CD14-positive monocyte (primary cell): Measurements from ENCODE around the gene NSD2. TPM values are rescaled to one million over a fixed set of nuclear protein-coding genes. Genes with fewer than 3 reads are reported as not detected.
A peak's percentile ranks its signal among the peaks of the same experiment; 100 is the strongest.

Experiments
- DNase-seq, 3 donors: peaks; one replicate each; pipeline ENCODE4 v3.0.0-alpha.2; 2011 to 2022
- H2AFZ ChIP-seq: 2 replicates; pipeline ENCODE4 v1.6.0; 2012; ENCODE audit warnings: mild to moderate bottlenecking, low read depth, low read length, inconsistent platforms; ENCODE audit not compliant: insufficient read depth, poor library complexity, severe bottlenecking
- H3K27ac ChIP-seq, 2 donors: 1 replicate in 1 of 2; 2 replicates in 1 of 2; pipeline ENCODE4 v1.5.1; 2012 to 2013; ENCODE audit warnings: low read length in 2 of 2, control low read depth in 1 of 2, inconsistent platforms in 1 of 2, low read depth in 1 of 2, mild to moderate bottlenecking in 1 of 2
- H3K27me3 ChIP-seq, 2 donors: one replicate each; pipeline versions ENCODE4 v1.6.0 to v1.6.1; 2011 to 2013; ENCODE audit warnings: low read length in 2 of 2; ENCODE audit not compliant: control insufficient read depth in 2 of 2, insufficient read depth in 2 of 2
- H3K36me3 ChIP-seq, 2 donors: replicated peaks in 1 of 2; 1 replicate in 1 of 2; 2 replicates in 1 of 2; pipeline versions ENCODE4 v1.5.1 to v1.6.1; 2012 to 2013; ENCODE audit warnings: low read length in 2 of 2, control low read depth in 1 of 2, inconsistent platforms in 1 of 2, mild to moderate bottlenecking in 1 of 2; ENCODE audit not compliant: insufficient read depth in 2 of 2, control insufficient read depth in 1 of 2
- H3K4me1 ChIP-seq, 2 donors: 1 replicate in 1 of 2; 2 replicates in 1 of 2; pipeline versions ENCODE4 v1.5.1 to v1.6.1; 2012 to 2013; ENCODE audit warnings: low read length in 2 of 2, control low read depth in 1 of 2, inconsistent platforms in 1 of 2, mild to moderate bottlenecking in 1 of 2, moderate library complexity in 1 of 2; ENCODE audit not compliant: insufficient read depth in 2 of 2, control insufficient read depth in 1 of 2
- H3K4me2 ChIP-seq: replicated peaks from 2 replicates; pipeline ENCODE3; 2012; ENCODE audit warnings: low read length, moderate library complexity, mild to moderate bottlenecking; ENCODE audit not compliant: poor library complexity, severe bottlenecking; ENCODE audit errors: extremely low read depth
- H3K4me3 ChIP-seq, 3 experiments: fragments of 200-600 bp in 1 of 3; sonication (generic) in 1 of 3; replicated peaks in 1 of 3; 1 replicate in 2 of 3; 2 replicates in 1 of 3; pipeline ENCODE4 v1.5.1; 2011 to 2013; ENCODE audit warnings: low read length in 3 of 3, mild to moderate bottlenecking in 3 of 3, control low read depth in 2 of 3, low read depth in 2 of 3, inconsistent platforms in 1 of 3, moderate library complexity in 1 of 3
- H3K79me2 ChIP-seq: 2 replicates; pipeline ENCODE4 v1.6.0; 2012; ENCODE audit warnings: mild to moderate bottlenecking, control low read depth, inconsistent platforms, low read length, moderate library complexity; ENCODE audit not compliant: insufficient read depth
- H3K9ac ChIP-seq: 2 replicates; pipeline ENCODE4 v1.6.0; 2017; ENCODE audit warnings: low read length, mild to moderate bottlenecking; ENCODE audit not compliant: insufficient read depth, poor library complexity, severe bottlenecking
- H3K9me3 ChIP-seq, 2 donors: replicated peaks in 1 of 2; 1 replicate in 1 of 2; 2 replicates in 1 of 2; pipeline versions ENCODE4 v1.5.1 to v1.6.1; 2012 to 2013; ENCODE audit warnings: low read length in 2 of 2, control low read depth in 1 of 2; ENCODE audit not compliant: control insufficient read depth in 1 of 2, insufficient read depth in 1 of 2
- H4K20me1 ChIP-seq: 2 replicates; pipeline ENCODE4 v1.6.0; 2012; ENCODE audit warnings: mild to moderate bottlenecking, low read length, control low read depth, moderate library complexity; ENCODE audit not compliant: insufficient read depth
- H3K27ac Mint-ChIP-seq, 7 donors: one replicate each; pipeline ENCODE4 v1.8.0; 2020; ENCODE audit warnings: mild to moderate bottlenecking in 7 of 7, mixed read lengths in 7 of 7, moderate library complexity in 6 of 7, inconsistent platforms in 2 of 7
- H3K27me3 Mint-ChIP-seq, 3 donors: one replicate each; pipeline ENCODE4 v1.8.0; 2021 to 2022; ENCODE audit warnings: low read depth in 3 of 3, mild to moderate bottlenecking in 3 of 3, mixed read lengths in 3 of 3, moderate library complexity in 3 of 3, inconsistent platforms in 1 of 3
- H3K36me3 Mint-ChIP-seq, 2 donors: one replicate each; pipeline ENCODE4 v1.8.0; 2020; ENCODE audit warnings: mixed read lengths in 2 of 2, inconsistent platforms in 1 of 2, mild to moderate bottlenecking in 1 of 2
- H3K4me1 Mint-ChIP-seq: one replicate; pipeline ENCODE4 v1.8.0; 2020; ENCODE audit warnings: mild to moderate bottlenecking, mixed read lengths
- H3K4me3 Mint-ChIP-seq, 2 donors: one replicate each; pipeline ENCODE4 v1.8.0; 2020; ENCODE audit warnings: mild to moderate bottlenecking in 2 of 2, mixed read lengths in 2 of 2, moderate library complexity in 1 of 2
- H3K9me3 Mint-ChIP-seq, 7 donors: one replicate each; pipeline ENCODE4 v1.8.0; 2020 to 2022; ENCODE audit warnings: mixed read lengths in 7 of 7, mild to moderate bottlenecking in 6 of 7, moderate library complexity in 6 of 7, inconsistent platforms in 2 of 7
- CTCF ChIP-seq: fragments of 200-600 bp; IDR thresholded peaks from one replicate; pipeline ENCODE4 v1.8.0; 2022; ENCODE audit warnings: antibody characterized with exemption, mild to moderate bottlenecking
- WGBS: methylation state at CpG from one replicate; pipeline ENCODE4 v1.1.5; 2013; ENCODE audit warnings: missing lambda C conversion rate; ENCODE audit not compliant: insufficient coverage; 5-methylcytosine and 5-hydroxymethylcytosine counted together
- intact Hi-C, 2 donors: fragments of 100-400 bp; cut with micrococcal nuclease; formaldehyde crosslinking; loops; one replicate each; pipeline versions ENCODE4 v1.15.0 to v1.15.1; 2023
- polyA plus RNA-seq, 3 donors: library from polyadenylated mRNA; depleted of rRNA in 1 of 3; unstranded in 2 of 3; stranded (reverse) in 1 of 3; fragments of 300-500 nt in 2 of 3; fragments of >200 nt in 1 of 3; fragmentation: Illumina TruSeq in 2 of 3; gene quantifications; 1 replicate in 2 of 3; 2 replicates in 1 of 3; pipeline ENCODE4 v1.2.3, GENCODE V29; 2012 to 2021

Gene NSD2
- polyA plus RNA-seq, 3 donors, result 1.9 to 8.7 (median 2.3) TPM

GRCh38 chr4:1983846-1984405, 112.7 kb downstream of the NSD2 start:
- no peak overlapping the region for H3K4me3 ChIP-seq
- H4K20me1 ChIP-seq, result no peaks in the 10 kb centered on the region
- Mint-ChIP-seq H3K36me3 (peaks cover 78 to 98% of the 10 kb centered on the region in 2 donors), H3K27me3 (no peaks in the 10 kb centered on the region), H3K9me3 (peaks cover 0 to 3% (median 0%) of the 10 kb centered on the region in 7 donors), H3K4me1 (no peaks in the 10 kb centered on the region), H3K27ac (no peak overlapping the region), H3K4me3 (no peak overlapping the region)
- H3K27me3 ChIP-seq, result no peaks in the 10 kb centered on the region
- peaks cover 96 to 100% of the 10 kb centered on the region in 2 donors for H3K36me3 ChIP-seq
- intact Hi-C loops, result no loop called here
- no peaks in the 10 kb centered on the region for H3K79me2 ChIP-seq
- WGBS, result 97% methylated on average over 20 of the region's 21 CpGs
- H3K4me2 ChIP-seq, result no peak overlapping the region
- no peak for TF ChIP-seq CTCF
- H3K4me1 ChIP-seq, result no peaks in the 10 kb centered on the region
- no peak overlapping the region for H3K9ac ChIP-seq
- DNase-seq, result no peak
- no peak overlapping the region for H2AFZ ChIP-seq
- H3K9me3 ChIP-seq, result no peaks in the 10 kb centered on the region
- H3K27ac ChIP-seq, result no peak overlapping the region

- TF ChIP-seq CTCF, result no peak
- no peak overlapping the region for H2AFZ ChIP-seq
- Mint-ChIP-seq H3K4me3 (no peak overlapping the region), H3K4me1 (no peaks in the 10 kb centered on the region), H3K27me3 (no peaks in the 10 kb centered on the region), H3K36me3 (peaks cover 76 to 98% of the 10 kb centered on the region in 2 donors), H3K9me3 (peaks cover 0 to 3% (median 0%) of the 10 kb centered on the region in 7 donors), H3K27ac (peak overlapping the region in 1 of 7 donors; percentile 8)
- H3K27ac ChIP-seq, result no peak overlapping the region
- no peak for DNase-seq
- H3K4me1 ChIP-seq, result no peaks in the 10 kb centered on the region
- no peaks in the 10 kb centered on the region for H3K79me2 ChIP-seq
- peaks cover 1% of the 10 kb centered on the region for H4K20me1 ChIP-seq
- no peak overlapping the region for H3K9ac ChIP-seq
- WGBS, result 93% methylated on average over 24 of the region's 27 CpGs
- peaks cover 95 to 100% of the 10 kb centered on the region in 2 donors for H3K36me3 ChIP-seq
- intact Hi-C loops, result no loop called here
- H3K4me3 ChIP-seq, result no peak overlapping the region
- no peaks in the 10 kb centered on the region for H3K9me3 ChIP-seq
- H3K4me2 ChIP-seq, result no peak overlapping the region
- H3K27me3 ChIP-seq, result no peaks in the 10 kb centered on the region
These were observed 113.4 kb downstream of the NSD2 start for GRCh38 chr4:1984406-1985191.
